Neutrophil (primary cell): Measurements from ENCODE around the gene ECI1.

Experiments
- H3K27ac ChIP-seq: fragments of 200-600 bp; sonication (generic); 2 replicates; pipeline ENCODE4 v1.5.1; 2016; ENCODE audit warnings: mild to moderate bottlenecking, moderate library complexity
- H3K27me3 ChIP-seq: fragments of 200-600 bp; sonication (generic); 2 replicates; pipeline ENCODE4 v1.6.0; 2016; ENCODE audit warnings: mild to moderate bottlenecking
- H3K36me3 ChIP-seq: fragments of 200-600 bp; sonication (generic); 2 replicates; pipeline ENCODE4 v1.5.1; 2017
- H3K4me1 ChIP-seq, 2 experiments: fragments of 200-600 bp in 1 of 2; sonication (generic) in 1 of 2; 1 replicate in 1 of 2; 2 replicates in 1 of 2; pipeline versions ENCODE4 v1.5.1 to v1.6.1; 2013 to 2016; ENCODE audit warnings: low read depth in 1 of 2, low read length in 1 of 2, mild to moderate bottlenecking in 1 of 2, moderate library complexity in 1 of 2; ENCODE audit not compliant: control insufficient read depth in 1 of 2, insufficient read depth in 1 of 2
- H3K4me3 ChIP-seq, 2 experiments: fragments of 200-600 bp in 1 of 2; sonication (generic) in 1 of 2; 1 replicate in 1 of 2; 2 replicates in 1 of 2; pipeline ENCODE4 v1.5.1; 2013 to 2016; ENCODE audit warnings: low read depth in 1 of 2, low read length in 1 of 2, mild to moderate bottlenecking in 1 of 2, moderate library complexity in 1 of 2
- H3K9me3 ChIP-seq: fragments of 200-600 bp; sonication (generic); 2 replicates; pipeline ENCODE4 v1.5.1; 2016
- CTCF ChIP-seq: fragments of 200-600 bp; sonication (generic); IDR thresholded peaks from 2 replicates; pipeline ENCODE4 v1.5.1; 2016; ENCODE audit warnings: antibody characterized with exemption

ECI1 gene

GRCh38 chr16:2226918-2227317 is 24.5 kb downstream of the ECI1 start:
- Histone ChIP-seq H3K27ac (no peak overlapping the region), H3K27me3 (no peaks in the 10 kb centered on the region), H3K9me3 (no peaks in the 10 kb centered on the region), H3K4me1 (peaks cover 15 to 18% of the 10 kb centered on the region in 2 experiments), H3K36me3 (peaks cover 49% of the 10 kb centered on the region), H3K4me3 (no peak overlapping the region)
- no peak for TF ChIP-seq CTCF

- no peaks in the 10 kb centered on the region for H3K27me3 ChIP-seq
- H3K36me3 ChIP-seq, result peaks cover 43% of the 10 kb centered on the region
- H3K4me3 ChIP-seq, result no peak overlapping the region
- TF ChIP-seq CTCF, result no peak
- H3K27ac ChIP-seq, result no peak overlapping the region
- no peaks in the 10 kb centered on the region for H3K9me3 ChIP-seq
- peaks cover 15 to 18% of the 10 kb centered on the region in 2 experiments for H3K4me1 ChIP-seq
Observed at GRCh38 chr16:2226245-2226793, 25.1 kb downstream of the ECI1 start.

- Histone ChIP-seq H3K9me3 (no peaks in the 10 kb centered on the region), H3K27ac (peak overlapping the region; percentile 88), H3K36me3 (peaks cover 21% of the 10 kb centered on the region), H3K4me3 (peak overlapping the region; percentile 75 to 76), H3K4me1 (peaks cover 15 to 18% of the 10 kb centered on the region in 2 experiments), H3K27me3 (no peaks in the 10 kb centered on the region)
- no peak for TF ChIP-seq CTCF
Observed at GRCh38 chr16:2223942-2224486, 27.4 kb downstream of the ECI1 start.

GRCh38 chr16:2223221-2223941 is 28.0 kb downstream of the ECI1 start, which contains the start of gene E4F1:
Gene E4F1 (plus strand): TSS chr16:2223591. CDS start chr16:2223614, 23 bp downstream.
- H3K27ac ChIP-seq, result peak within 1 kb of the TSS; percentile 88
- H3K9me3 ChIP-seq, result no peaks in the 10 kb centered on the region
- H3K4me1 ChIP-seq, result peaks cover 15 to 18% of the 10 kb centered on the region in 2 experiments
- H3K27me3 ChIP-seq, result no peaks in the 10 kb centered on the region
- peaks cover 14% of the 10 kb centered on the region for H3K36me3 ChIP-seq
- H3K4me3 ChIP-seq, result peak within 1 kb of the TSS; percentile 75 to 76
- TF ChIP-seq CTCF, result peak; percentile 53

- Histone ChIP-seq H3K27ac (no peak overlapping the region), H3K4me1 (peaks cover 40 to 41% of the 10 kb centered on the region in 2 experiments), H3K27me3 (no peaks in the 10 kb centered on the region), H3K9me3 (no peaks in the 10 kb centered on the region), H3K4me3 (no peak overlapping the region), H3K36me3 (no peaks in the 10 kb centered on the region)
- no peak for TF ChIP-seq CTCF
Observed at GRCh38 chr16:2216330-2216729, 35.1 kb downstream of the ECI1 start.
